Activated CD4-positive, alpha-beta T cell treated with anti-CD3 and anti-CD28 coated beads for 36 hours (primary cell): Measurements from ENCODE around the gene FUT3. TPM values are rescaled to one million over a fixed set of nuclear protein-coding genes. Genes with fewer than 3 reads are reported as not detected.
"Not testable (repeated sequence)": the region's sequence is repeated elsewhere in the genome, so short reads cannot be mapped to it uniquely, and the experiment has no call there.

Source experiments
- ATAC-seq: fragments of 200-7000 bp; cut with Tn5 transposase; one replicate; pipeline ENCODE4 v1.10.0; 2021; ENCODE audit warnings: mild to moderate bottlenecking, moderate library complexity
- CTCF ChIA-PET: fragments of 350-600 bp; sonication (Branson Sonifier 250); formaldehyde crosslinking; loops from one replicate; lab custom pipeline; 2021; ENCODE audit warnings: antibody characterized with exemption; lab: Charles Lee
- POLR2A ChIA-PET: fragments of 350-600 bp; sonication (Branson Sonifier 250); formaldehyde crosslinking; loops from one replicate; lab custom pipeline; 2021; ENCODE audit warnings: antibody characterized with exemption, inconsistent platforms; lab: Charles Lee
- DNase-seq: peaks from one replicate; pipeline ENCODE4 v3.0.0-alpha.2; 2020
- H3K27ac Mint-ChIP-seq: one replicate; pipeline ENCODE4 v1.8.0; 2021; ENCODE audit warnings: mixed read lengths
- H3K27me3 Mint-ChIP-seq: one replicate; pipeline ENCODE4 v1.8.0; 2021; ENCODE audit warnings: mixed read lengths
- H3K36me3 Mint-ChIP-seq: one replicate; pipeline ENCODE4 v1.8.0; 2021; ENCODE audit warnings: low read depth, mixed read lengths
- H3K4me1 Mint-ChIP-seq: one replicate; pipeline ENCODE4 v1.8.0; 2021; ENCODE audit warnings: mixed read lengths
- H3K4me3 Mint-ChIP-seq: one replicate; pipeline ENCODE4 v1.8.0; 2021; ENCODE audit warnings: mild to moderate bottlenecking, moderate library complexity, mixed read lengths
- H3K9me3 Mint-ChIP-seq: one replicate; pipeline ENCODE4 v1.8.0; 2021; ENCODE audit warnings: low read depth, mixed read lengths
- intact Hi-C, 2 experiments: fragments of 100-400 bp; cut with DNase I in 1 of 2; cut with micrococcal nuclease in 1 of 2; formaldehyde crosslinking; loops; one replicate each; pipeline versions ENCODE4 v1.14.2 to v1.15.1; 2022 to 2024; cut with DNase I, micrococcal nuclease
- total RNA-seq, 2 experiments: library from RNA; stranded (reverse); gene quantifications; one replicate each; pipeline ENCODE4 v1.2.3, GENCODE V29; 2021

Gene FUT3
- total RNA-seq, 2 experiments from 2014 or later: not detected

DNA sequence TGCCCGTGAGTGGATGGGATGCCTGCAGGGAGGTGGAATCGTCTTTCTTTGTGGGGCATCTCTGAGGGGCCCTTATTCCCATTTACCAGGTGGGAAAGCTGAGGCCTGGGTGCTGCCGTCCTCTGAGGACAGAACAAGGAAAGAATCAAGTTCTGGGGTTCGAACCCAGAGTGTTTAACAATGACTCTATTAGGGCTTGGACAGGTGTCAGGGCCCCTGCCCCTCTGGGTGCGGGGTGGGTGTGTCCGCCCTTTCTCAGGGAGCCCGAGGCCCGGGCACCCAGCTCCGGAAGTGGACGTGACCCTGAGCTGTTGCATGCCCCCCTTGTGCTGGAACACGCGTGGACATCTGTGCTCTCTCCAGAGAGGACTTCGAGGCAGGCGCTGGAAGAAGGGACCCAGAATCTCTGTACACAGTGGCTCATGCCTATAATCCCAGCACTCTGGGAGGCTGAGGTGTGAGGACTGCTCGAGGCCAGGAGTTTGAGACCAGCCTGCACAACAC lies 41.6 kb upstream of the FUT3 start:
- intact Hi-C loops: loop anchor here in 1 of 2 experiments (1.0 kb wide), 1 partner anchor 89 kb away; no protein-coding TSS in a partner anchor
- H3K4me1 Mint-ChIP-seq: no peaks in the 10 kb centered on the region
- H3K36me3 Mint-ChIP-seq: peaks cover 4% of the 10 kb centered on the region
- no peak overlapping the region for H3K27ac Mint-ChIP-seq
- H3K9me3 Mint-ChIP-seq: no peaks in the 10 kb centered on the region
- no peak overlapping the region for H3K4me3 Mint-ChIP-seq
- ChIA-PET CTCF (interaction anchor here (0.6 to 2.5 kb wide), 3 partner anchors 10 to 470 kb away, joined by 3 to 10 read pairs (median 4); no protein-coding TSS in a partner anchor), POLR2A (interaction anchor here (1.0 kb wide), 1 partner anchor 11 kb away, joined by 3 read pairs; no protein-coding TSS in a partner anchor)
- ATAC-seq: no peak
- no peak for DNase-seq
- H3K27me3 Mint-ChIP-seq: peaks cover 2% of the 10 kb centered on the region

DNA sequence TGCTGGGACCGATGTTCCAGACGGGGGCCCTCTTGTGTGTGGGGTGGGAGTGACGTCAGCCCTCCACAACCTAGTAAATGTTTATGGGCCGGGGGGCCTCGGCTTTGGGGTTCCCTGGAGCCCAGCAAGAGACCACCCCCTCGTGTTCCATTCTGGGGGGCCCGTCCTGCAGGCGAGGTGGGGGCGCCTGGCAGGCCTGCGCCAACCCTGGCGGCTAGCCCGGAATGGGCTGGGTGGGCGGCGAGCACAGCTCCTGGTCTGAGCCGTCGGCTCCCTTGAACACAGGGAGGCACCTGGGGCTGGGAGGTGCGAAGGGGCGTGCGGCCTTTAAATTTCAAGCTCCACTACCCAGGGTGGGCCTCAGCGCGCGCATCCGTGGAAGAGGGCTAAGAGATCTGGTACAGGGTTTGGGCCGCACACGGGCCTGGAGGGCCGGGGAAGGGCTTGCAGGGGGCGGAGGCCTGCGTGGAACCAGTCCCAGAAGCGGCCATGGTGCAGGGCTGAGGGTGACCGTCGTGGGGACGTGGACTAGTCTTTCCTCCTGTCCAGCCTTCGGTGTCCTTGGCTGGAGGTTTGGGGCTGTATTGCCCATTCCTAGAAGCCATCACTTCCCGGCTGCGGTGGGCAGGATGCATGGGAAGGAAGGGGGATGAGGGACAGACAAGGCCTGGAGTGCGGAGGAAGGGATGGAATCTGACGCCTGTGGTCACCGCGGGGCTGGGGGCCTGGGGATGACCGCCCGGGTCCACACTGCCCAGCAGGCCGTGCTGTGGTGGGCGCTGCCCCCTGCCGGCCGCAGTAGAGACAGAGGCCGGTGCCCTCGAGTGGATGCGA lies 40.9 kb upstream of the FUT3 start:
- ChIA-PET POLR2A (interaction anchor here (1.0 kb wide), 1 partner anchor 12 kb away, joined by 3 read pairs; no protein-coding TSS in a partner anchor), CTCF (interaction anchor here (1.4 to 2.5 kb wide), 2 partner anchors 10 to 88 kb away, joined by 4 to 10 read pairs; no protein-coding TSS in a partner anchor)
- Mint-ChIP-seq H3K27me3 (peaks cover 2% of the 10 kb centered on the region), H3K4me3 (no peak overlapping the region), H3K27ac (no peak overlapping the region), H3K4me1 (no peaks in the 10 kb centered on the region), H3K36me3 (peaks cover 4% of the 10 kb centered on the region), H3K9me3 (no peaks in the 10 kb centered on the region)
- intact Hi-C loops: loop anchor here in 1 of 2 experiments (1.0 kb wide), 1 partner anchor 88 kb away; no protein-coding TSS in a partner anchor
- peak; percentile 57 for ATAC-seq
- peak; percentile 47 for DNase-seq

DNA sequence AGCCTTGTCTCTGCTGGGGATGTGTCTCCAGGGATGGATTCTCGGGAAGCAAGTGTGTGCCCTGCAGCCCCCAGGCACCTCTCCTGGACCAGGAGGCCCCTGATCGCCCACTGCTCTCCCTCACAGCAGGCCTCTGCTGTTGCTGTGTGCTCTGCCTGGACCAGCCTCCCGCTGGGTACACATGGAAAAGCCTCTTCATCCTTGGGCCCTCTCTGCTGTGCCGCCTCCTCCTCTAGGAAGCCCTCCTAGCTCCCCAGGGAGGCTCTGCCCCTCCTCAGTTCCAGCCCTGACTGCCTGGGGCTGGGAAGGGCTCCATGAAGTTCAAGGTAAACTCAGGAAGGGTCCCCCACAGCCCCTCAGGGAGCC lies 40.3 kb upstream of the FUT3 start:
- ATAC-seq: no peak
- intact Hi-C loops: no loop called here
- H3K9me3 Mint-ChIP-seq: no peaks in the 10 kb centered on the region
- H3K27ac Mint-ChIP-seq: no peak overlapping the region
- no peak for DNase-seq
- ChIA-PET CTCF (interaction anchor here (0.6 to 2.5 kb wide), 2 partner anchors 88 to 130 kb away, joined by 3 to 10 read pairs; no protein-coding TSS in a partner anchor), POLR2A (no interaction called here)
- H3K4me3 Mint-ChIP-seq: no peak overlapping the region
- no peaks in the 10 kb centered on the region for H3K4me1 Mint-ChIP-seq
- H3K36me3 Mint-ChIP-seq: peaks cover 4% of the 10 kb centered on the region
- H3K27me3 Mint-ChIP-seq: peaks cover 2% of the 10 kb centered on the region

DNA sequence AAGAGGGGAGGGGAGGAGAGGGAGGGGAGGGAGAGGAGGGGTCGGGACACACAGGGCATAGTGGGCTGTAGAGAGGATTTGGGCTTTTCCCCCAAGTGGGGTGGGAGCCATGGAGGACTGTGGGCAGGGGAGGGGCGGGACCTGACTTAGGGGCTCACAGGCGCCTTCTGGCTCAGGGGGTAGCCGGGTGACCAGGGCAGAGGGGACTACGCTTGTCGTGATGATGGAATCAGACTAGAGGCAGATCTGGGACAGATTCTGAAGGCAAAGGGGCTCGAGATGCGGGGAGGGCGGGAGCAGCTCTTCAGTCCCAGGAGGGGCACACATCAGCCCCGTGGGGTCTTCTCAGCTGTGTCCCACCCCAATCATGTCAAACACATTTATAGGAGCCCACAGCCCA lies 38.9 kb upstream of the FUT3 start:
- no peak for DNase-seq
- Mint-ChIP-seq H3K27me3 (peaks cover 4% of the 10 kb centered on the region), H3K4me3 (no peak overlapping the region), H3K36me3 (no peaks in the 10 kb centered on the region), H3K9me3 (no peaks in the 10 kb centered on the region), H3K4me1 (no peaks in the 10 kb centered on the region), H3K27ac (no peak overlapping the region)
- no peak for ATAC-seq
- POLR2A ChIA-PET: no interaction called here
- CTCF ChIA-PET: interaction anchor here (0.6 kb wide), 1 partner anchor 89 kb away, joined by 3 read pairs; no protein-coding TSS in a partner anchor
- intact Hi-C loops: no loop called here

DNA sequence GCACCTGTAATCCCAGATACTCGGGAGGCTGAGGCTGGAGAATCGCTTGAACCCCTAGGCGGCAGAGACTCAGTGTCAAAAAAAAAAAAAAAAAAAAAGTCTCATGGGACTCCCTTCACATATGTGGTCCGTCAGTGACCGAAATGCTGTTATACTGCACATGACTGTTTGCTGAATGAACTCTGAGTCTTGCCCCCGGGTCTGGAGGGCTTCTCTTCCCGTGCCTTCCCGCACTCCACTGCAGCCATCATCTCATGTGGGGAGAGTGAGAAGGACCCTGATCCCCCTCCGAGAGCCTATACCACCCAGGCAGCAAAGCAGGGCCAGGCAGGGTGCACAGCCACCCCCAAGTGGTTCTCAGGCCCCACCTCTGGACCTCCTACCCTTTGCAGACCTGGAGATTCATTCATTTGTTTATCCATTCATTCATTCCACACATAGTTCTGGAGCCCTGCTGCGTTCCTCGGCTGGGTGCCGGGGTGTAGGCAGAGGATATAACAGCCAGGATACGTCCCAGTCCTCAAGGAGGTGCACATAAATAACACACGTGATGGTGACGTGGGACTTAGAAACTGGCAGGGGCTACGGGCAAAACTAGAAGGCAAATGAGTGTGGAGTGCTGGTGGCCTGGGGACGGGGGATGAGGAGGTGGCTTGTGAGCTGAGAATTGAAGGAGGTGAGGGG lies 38.2 kb upstream of the FUT3 start:
- intact Hi-C loops: no loop called here
- ChIA-PET POLR2A (no interaction called here), CTCF (interaction anchor here (0.5 kb wide), 1 partner anchor 1940 kb away, joined by 3 read pairs; no protein-coding TSS in a partner anchor)
- no peak overlapping the region for H3K4me3 Mint-ChIP-seq
- no peaks in the 10 kb centered on the region for H3K9me3 Mint-ChIP-seq
- ATAC-seq: no peak
- H3K36me3 Mint-ChIP-seq: no peaks in the 10 kb centered on the region
- H3K27ac Mint-ChIP-seq: no peak overlapping the region
- no peak for DNase-seq
- H3K27me3 Mint-ChIP-seq: peaks cover 4% of the 10 kb centered on the region
- no peaks in the 10 kb centered on the region for H3K4me1 Mint-ChIP-seq

DNA sequence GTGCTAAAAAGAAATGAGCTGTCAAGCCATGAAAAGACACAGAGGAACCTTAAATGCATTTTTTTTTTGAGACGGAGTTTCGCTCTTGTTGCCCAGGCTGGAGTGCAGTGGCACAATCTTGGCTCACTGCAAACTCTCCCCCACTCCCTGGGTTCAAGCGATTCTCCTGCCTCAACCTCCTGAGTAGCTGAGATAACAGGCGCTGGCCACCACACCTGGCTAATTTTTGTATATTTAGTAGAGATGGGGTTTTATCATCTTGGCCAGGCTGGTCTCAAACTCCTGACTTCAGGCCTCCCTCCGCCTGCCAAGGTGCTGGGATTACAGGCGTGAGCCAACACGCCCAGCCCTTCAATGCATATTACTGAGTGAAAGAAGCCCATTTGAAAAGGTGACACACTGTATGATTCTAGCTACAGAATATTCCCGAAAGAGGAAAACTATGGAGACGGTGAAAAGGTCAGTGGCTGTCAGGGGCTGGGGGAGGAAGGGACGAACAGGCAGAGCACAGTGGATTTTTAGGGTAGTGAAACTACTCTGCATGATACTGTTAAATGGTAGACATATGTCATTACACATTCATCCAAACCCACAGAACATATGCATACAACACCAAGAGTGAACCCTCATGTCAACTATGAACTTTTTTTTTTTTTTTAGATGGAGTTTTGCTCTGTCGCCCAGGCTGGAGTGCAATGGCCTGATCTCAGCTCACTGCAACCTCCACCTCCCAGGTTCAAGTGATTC lies 33.0 kb upstream of the FUT3 start:
- peaks cover 12% of the 10 kb centered on the region for H3K27me3 Mint-ChIP-seq
- H3K27ac Mint-ChIP-seq: not testable (repeated sequence)

DNA sequence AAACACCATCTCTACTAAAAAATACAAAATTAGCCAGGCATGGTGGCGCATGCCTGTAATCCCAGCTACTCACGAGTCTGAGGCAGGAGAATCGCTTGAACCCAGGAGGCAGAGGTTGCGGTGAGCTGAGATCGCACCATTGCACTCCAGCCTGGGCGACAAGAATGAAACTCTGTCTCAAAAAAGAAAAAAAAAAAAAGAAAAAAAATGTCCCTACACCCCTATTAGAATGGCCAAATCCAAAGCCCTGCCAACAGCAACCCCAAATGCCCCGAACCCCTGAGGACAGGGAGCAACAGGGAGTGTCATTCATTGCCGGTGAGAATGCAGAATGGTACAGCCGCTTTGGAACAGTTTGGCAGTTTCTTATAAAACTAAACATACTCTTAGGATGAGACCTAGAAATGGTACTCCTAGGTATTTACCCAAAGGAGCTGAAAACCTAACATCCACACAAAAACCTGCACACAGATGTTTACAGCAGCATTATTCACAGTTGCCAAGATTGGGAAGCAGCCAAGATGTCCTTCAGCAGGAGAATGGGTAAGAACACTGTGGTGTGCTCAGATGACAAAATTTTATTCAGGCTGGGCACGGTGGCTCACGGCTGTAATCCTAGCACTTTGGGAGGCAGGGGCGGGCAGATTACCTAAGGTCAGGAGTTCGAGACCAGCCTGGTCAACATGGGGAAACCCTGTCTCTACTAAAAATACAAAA lies 32.1 kb upstream of the FUT3 start:
- POLR2A ChIA-PET, H3K27ac Mint-ChIP-seq: not testable (repeated sequence)
- peaks cover 11% of the 10 kb centered on the region for H3K27me3 Mint-ChIP-seq

More for the DNA sequence above, 33.0 kb upstream of the FUT3 start:
- H3K36me3 Mint-ChIP-seq, H3K4me1 Mint-ChIP-seq, H3K4me3 Mint-ChIP-seq, DNase-seq, intact Hi-C loops, H3K9me3 Mint-ChIP-seq, POLR2A ChIA-PET, ATAC-seq: not testable (repeated sequence)
- CTCF ChIA-PET: interaction anchor here (0.7 to 1.2 kb wide), 2 partner anchors 37 to 326 kb away, joined by 3 read pairs; no protein-coding TSS in a partner anchor

DNA sequence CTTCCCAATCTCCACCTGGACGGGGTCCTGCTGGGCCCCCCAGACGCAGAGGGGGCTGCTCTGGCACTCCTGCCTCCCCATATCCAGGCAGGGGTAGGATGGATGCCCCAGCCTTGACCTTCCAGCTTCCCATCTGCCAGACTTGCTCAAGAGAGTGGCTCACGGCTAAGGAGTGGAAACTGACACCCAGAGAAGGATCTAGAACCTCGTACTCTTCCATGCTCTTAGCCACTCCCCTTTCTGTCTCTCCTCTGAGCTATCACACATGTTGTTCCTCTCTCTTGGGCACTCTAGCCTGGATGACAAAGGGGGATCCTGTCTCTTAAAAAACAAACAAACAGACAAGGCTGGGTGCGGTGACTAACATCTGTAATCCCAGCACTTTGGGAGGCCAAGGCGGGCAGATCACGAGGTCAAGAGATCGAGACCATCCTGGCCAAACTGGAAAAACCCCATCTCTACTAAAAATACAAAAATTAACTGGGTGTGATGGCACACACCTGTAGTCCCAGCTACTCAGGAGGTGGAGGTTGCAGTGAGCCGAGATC lies 31.2 kb upstream of the FUT3 start:
- Mint-ChIP-seq H3K4me3 (no peak overlapping the region), H3K27ac (no peak overlapping the region), H3K4me1 (no peaks in the 10 kb centered on the region), H3K27me3 (peaks cover 10% of the 10 kb centered on the region), H3K36me3 (no peaks in the 10 kb centered on the region), H3K9me3 (no peaks in the 10 kb centered on the region)
- DNase-seq: no peak
- intact Hi-C loops: no loop called here
- POLR2A ChIA-PET: no interaction called here
- CTCF ChIA-PET: no interaction called here
- ATAC-seq: no peak

More for the DNA sequence above, 32.1 kb upstream of the FUT3 start:
- H3K4me1 Mint-ChIP-seq, H3K9me3 Mint-ChIP-seq, H3K36me3 Mint-ChIP-seq, intact Hi-C loops, DNase-seq, H3K4me3 Mint-ChIP-seq, ATAC-seq: not testable (repeated sequence)
- CTCF ChIA-PET: interaction anchor here (1.2 kb wide), 1 partner anchor 36 kb away, joined by 3 read pairs; no protein-coding TSS in a partner anchor

DNA sequence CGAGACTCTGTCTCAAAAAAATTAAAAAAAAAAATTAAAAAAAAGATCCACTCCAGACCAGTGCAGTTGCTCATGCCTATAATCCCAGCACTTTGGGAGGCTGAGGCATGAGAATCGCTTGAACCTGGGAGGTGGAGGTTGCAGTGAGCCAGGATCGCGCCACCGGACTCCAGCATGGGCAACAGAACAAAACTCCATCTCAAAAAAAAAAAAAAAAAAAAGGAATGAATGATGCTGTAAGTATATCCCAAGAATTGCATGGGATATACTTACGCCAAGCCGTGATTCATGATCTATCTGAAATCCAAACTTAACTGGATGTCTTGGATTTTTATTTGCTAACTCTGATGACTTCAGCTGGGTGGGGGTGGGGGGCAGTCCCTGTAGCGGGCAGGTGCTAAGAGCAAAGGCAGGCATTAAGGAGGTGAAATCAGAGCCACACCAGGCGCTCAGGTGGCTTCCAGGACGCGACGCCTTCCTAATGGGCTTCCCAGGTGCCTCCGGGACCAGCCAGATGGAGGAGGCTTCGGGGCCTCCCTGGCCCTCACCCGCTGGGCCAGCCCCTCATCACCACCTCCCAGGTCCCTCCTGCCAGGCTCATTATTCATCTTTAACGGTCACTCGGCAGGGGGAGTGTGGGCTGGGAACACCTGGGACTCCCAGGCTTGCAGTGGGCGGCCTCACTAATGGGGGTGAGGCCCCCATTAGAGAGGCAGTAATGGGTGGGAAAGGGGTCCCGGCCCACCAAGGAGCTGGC lies 30.5 kb upstream of the FUT3 start:
- intact Hi-C loops: no loop called here
- DNase-seq: no peak
- no peaks in the 10 kb centered on the region for H3K9me3 Mint-ChIP-seq

More for the DNA sequence above, 30.5 kb upstream of the FUT3 start:
- Mint-ChIP-seq H3K4me1 (no peaks in the 10 kb centered on the region), H3K27me3 (peaks cover 10% of the 10 kb centered on the region), H3K4me3 (no peak overlapping the region), H3K27ac (no peak overlapping the region), H3K36me3 (no peaks in the 10 kb centered on the region)
- CTCF ChIA-PET: interaction anchor here (0.6 kb wide), 1 partner anchor 108 kb away, joined by 3 read pairs; no protein-coding TSS in a partner anchor
- POLR2A ChIA-PET: no interaction called here
- ATAC-seq: no peak
